GM23338 (cell line): Measurements from ENCODE around the gene ZC3H7A.

Experiments used
- CREB1 ChIP-seq: fragments of 250-450 bp; sonication (Bioruptor Pico); IDR thresholded peaks from 2 replicates; pipeline ENCODE4 v1.5.0; 2020; ENCODE audit warnings: low read depth, mild to moderate bottlenecking, moderate library complexity
- EZH2 ChIP-seq: fragments of 200-600 bp; sonication (generic); IDR thresholded peaks from one replicate; pipeline ENCODE4 v1.8.0; 2017; ENCODE audit warnings: antibody characterized with exemption, mild to moderate bottlenecking, low read depth; ENCODE audit not compliant: unreplicated experiment
- EZH2phosphoT487 ChIP-seq: fragments of 200-600 bp; sonication (generic); IDR thresholded peaks from one replicate; pipeline ENCODE4 v1.8.1; 2018; ENCODE audit warnings: antibody characterized with exemption; ENCODE audit not compliant: unreplicated experiment
- JUNB ChIP-seq: IDR thresholded peaks from one replicate; pipeline ENCODE4 v1.6.1; 2016; ENCODE audit warnings: antibody characterized with exemption; ENCODE audit not compliant: unreplicated experiment
- NANOG ChIP-seq: IDR thresholded peaks from 2 replicates; pipeline ENCODE4 v1.6.1; 2016; ENCODE audit warnings: antibody characterized with exemption, borderline replicate concordance
- POLR2AphosphoS5 ChIP-seq: IDR thresholded peaks from 2 replicates; pipeline ENCODE4 v1.6.1; 2016; ENCODE audit warnings: antibody characterized with exemption, low read depth
- STAT1 ChIP-seq: IDR thresholded peaks from one replicate; pipeline ENCODE4 v1.6.1; 2016; ENCODE audit warnings: antibody characterized with exemption; ENCODE audit not compliant: unreplicated experiment
- ZNF114 ChIP-seq: fragments of 250-450 bp; sonication (Bioruptor Pico); IDR thresholded peaks from 2 replicates; pipeline ENCODE4 v1.5.0; 2020; ENCODE audit warnings: mild to moderate bottlenecking, moderate library complexity
- TF ChIP-seq, protein P1 (sequence below), 2 experiments: fragments of 200-600 bp in 1 of 2; sonication (generic) in 1 of 2; conservative IDR thresholded peaks; 2 replicates each; pipeline versions ENCODE4 v1.5.1 to v1.6.1; 2016 to 2017; ENCODE audit warnings: antibody characterized with exemption in 2 of 2, low read depth in 2 of 2, mild to moderate bottlenecking in 2 of 2, moderate library complexity in 1 of 2
- TF ChIP-seq, protein P2 (sequence below): IDR thresholded peaks from one replicate; pipeline ENCODE4 v1.6.1; 2018; ENCODE audit warnings: antibody characterized with exemption; ENCODE audit not compliant: unreplicated experiment
- TF ChIP-seq, protein P3 (sequence below): fragments of 250-450 bp; sonication (Bioruptor Pico); IDR thresholded peaks from 2 replicates; pipeline ENCODE4 v1.5.0; 2020; ENCODE audit warnings: mild to moderate bottlenecking, moderate library complexity

DNA sequence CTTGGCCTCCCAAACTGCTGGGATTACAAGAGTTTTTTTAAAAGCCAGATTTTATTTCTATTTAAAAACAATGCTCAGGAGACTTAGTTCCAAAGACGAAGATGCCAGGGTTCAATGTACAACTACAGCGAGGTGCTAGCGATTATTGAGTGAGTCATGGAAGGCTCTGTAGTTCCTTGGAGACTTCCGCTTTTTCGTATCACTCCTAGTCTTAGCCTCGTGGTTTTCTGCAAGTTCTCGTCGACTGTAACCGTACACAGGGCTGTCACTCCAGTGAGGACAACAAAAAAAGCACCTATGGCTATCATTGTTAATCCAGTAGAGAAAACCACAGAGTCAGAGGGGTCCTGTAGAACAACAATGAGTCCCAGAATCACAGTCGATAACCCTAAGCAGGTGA, 22.7 kb upstream of the ZC3H7A start:
- TF ChIP-seq, protein P1, sequence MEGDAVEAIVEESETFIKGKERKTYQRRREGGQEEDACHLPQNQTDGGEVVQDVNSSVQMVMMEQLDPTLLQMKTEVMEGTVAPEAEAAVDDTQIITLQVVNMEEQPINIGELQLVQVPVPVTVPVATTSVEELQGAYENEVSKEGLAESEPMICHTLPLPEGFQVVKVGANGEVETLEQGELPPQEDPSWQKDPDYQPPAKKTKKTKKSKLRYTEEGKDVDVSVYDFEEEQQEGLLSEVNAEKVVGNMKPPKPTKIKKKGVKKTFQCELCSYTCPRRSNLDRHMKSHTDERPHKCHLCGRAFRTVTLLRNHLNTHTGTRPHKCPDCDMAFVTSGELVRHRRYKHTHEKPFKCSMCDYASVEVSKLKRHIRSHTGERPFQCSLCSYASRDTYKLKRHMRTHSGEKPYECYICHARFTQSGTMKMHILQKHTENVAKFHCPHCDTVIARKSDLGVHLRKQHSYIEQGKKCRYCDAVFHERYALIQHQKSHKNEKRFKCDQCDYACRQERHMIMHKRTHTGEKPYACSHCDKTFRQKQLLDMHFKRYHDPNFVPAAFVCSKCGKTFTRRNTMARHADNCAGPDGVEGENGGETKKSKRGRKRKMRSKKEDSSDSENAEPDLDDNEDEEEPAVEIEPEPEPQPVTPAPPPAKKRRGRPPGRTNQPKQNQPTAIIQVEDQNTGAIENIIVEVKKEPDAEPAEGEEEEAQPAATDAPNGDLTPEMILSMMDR (conservative IDR thresholded peaks at IDR 0.05; ENCODE audit: low read depth in 2 of 2): no peak
- TF ChIP-seq STAT1: no peak
- TF ChIP-seq ZNF114 (CRISPR knock-in tag): no peak
- no peak for TF ChIP-seq EZH2
- TF ChIP-seq, protein P2, sequence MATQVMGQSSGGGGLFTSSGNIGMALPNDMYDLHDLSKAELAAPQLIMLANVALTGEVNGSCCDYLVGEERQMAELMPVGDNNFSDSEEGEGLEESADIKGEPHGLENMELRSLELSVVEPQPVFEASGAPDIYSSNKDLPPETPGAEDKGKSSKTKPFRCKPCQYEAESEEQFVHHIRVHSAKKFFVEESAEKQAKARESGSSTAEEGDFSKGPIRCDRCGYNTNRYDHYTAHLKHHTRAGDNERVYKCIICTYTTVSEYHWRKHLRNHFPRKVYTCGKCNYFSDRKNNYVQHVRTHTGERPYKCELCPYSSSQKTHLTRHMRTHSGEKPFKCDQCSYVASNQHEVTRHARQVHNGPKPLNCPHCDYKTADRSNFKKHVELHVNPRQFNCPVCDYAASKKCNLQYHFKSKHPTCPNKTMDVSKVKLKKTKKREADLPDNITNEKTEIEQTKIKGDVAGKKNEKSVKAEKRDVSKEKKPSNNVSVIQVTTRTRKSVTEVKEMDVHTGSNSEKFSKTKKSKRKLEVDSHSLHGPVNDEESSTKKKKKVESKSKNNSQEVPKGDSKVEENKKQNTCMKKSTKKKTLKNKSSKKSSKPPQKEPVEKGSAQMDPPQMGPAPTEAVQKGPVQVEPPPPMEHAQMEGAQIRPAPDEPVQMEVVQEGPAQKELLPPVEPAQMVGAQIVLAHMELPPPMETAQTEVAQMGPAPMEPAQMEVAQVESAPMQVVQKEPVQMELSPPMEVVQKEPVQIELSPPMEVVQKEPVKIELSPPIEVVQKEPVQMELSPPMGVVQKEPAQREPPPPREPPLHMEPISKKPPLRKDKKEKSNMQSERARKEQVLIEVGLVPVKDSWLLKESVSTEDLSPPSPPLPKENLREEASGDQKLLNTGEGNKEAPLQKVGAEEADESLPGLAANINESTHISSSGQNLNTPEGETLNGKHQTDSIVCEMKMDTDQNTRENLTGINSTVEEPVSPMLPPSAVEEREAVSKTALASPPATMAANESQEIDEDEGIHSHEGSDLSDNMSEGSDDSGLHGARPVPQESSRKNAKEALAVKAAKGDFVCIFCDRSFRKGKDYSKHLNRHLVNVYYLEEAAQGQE: no peak
- no peak for TF ChIP-seq POLR2AphosphoS5
- TF ChIP-seq NANOG: no peak
- no peak for TF ChIP-seq JUNB
- TF ChIP-seq CREB1 (CRISPR knock-in tag): no peak
- no peak for TF ChIP-seq EZH2phosphoT487
- TF ChIP-seq, protein P3, sequence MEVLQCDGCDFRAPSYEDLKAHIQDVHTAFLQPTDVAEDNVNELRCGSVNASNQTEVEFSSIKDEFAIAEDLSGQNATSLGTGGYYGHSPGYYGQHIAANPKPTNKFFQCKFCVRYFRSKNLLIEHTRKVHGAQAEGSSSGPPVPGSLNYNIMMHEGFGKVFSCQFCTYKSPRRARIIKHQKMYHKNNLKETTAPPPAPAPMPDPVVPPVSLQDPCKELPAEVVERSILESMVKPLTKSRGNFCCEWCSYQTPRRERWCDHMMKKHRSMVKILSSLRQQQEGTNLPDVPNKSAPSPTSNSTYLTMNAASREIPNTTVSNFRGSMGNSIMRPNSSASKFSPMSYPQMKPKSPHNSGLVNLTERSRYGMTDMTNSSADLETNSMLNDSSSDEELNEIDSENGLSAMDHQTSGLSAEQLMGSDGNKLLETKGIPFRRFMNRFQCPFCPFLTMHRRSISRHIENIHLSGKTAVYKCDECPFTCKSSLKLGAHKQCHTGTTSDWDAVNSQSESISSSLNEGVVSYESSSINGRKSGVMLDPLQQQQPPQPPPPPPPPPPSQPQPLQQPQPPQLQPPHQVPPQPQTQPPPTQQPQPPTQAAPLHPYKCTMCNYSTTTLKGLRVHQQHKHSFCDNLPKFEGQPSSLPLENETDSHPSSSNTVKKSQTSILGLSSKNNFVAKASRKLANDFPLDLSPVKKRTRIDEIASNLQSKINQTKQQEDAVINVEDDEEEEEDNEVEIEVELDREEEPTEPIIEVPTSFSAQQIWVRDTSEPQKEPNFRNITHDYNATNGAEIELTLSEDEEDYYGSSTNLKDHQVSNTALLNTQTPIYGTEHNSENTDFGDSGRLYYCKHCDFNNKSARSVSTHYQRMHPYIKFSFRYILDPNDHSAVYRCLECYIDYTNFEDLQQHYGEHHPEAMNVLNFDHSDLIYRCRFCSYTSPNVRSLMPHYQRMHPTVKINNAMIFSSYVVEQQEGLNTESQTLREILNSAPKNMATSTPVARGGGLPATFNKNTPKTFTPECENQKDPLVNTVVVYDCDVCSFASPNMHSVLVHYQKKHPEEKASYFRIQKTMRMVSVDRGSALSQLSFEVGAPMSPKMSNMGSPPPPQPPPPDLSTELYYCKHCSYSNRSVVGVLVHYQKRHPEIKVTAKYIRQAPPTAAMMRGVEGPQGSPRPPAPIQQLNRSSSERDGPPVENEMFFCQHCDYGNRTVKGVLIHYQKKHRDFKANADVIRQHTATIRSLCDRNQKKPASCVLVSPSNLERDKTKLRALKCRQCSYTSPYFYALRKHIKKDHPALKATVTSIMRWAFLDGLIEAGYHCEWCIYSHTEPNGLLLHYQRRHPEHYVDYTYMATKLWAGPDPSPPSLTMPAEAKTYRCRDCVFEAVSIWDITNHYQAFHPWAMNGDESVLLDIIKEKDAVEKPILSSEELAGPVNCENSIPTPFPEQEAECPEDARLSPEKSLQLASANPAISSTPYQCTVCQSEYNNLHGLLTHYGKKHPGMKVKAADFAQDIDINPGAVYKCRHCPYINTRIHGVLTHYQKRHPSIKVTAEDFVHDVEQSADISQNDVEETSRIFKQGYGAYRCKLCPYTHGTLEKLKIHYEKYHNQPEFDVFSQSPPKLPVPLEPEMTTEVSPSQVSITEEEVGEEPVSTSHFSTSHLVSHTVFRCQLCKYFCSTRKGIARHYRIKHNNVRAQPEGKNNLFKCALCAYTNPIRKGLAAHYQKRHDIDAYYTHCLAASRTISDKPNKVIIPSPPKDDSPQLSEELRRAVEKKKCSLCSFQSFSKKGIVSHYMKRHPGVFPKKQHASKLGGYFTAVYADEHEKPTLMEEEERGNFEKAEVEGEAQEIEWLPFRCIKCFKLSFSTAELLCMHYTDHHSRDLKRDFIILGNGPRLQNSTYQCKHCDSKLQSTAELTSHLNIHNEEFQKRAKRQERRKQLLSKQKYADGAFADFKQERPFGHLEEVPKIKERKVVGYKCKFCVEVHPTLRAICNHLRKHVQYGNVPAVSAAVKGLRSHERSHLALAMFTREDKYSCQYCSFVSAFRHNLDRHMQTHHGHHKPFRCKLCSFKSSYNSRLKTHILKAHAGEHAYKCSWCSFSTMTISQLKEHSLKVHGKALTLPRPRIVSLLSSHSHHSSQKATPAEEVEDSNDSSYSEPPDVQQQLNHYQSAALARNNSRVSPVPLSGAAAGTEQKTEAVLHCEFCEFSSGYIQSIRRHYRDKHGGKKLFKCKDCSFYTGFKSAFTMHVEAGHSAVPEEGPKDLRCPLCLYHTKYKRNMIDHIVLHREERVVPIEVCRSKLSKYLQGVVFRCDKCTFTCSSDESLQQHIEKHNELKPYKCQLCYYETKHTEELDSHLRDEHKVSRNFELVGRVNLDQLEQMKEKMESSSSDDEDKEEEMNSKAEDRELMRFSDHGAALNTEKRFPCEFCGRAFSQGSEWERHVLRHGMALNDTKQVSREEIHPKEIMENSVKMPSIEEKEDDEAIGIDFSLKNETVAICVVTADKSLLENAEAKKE (CRISPR knock-in tag): no peak
